ENCODE measurements around the gene UBE4B. TPM values are rescaled to one million over a fixed set of nuclear protein-coding genes. Genes with fewer than 3 reads are reported as not detected.

The UBE4B gene
- total RNA-seq, 1 donor from 2014 or later, result 36.2 TPM

- ATAC-seq, result no peak
- intact Hi-C loops (cut with DNase I), result no loop called here
Measured at GRCh38 chr1:10181154-10181553, 148.4 kb downstream of the UBE4B start.

DNA sequence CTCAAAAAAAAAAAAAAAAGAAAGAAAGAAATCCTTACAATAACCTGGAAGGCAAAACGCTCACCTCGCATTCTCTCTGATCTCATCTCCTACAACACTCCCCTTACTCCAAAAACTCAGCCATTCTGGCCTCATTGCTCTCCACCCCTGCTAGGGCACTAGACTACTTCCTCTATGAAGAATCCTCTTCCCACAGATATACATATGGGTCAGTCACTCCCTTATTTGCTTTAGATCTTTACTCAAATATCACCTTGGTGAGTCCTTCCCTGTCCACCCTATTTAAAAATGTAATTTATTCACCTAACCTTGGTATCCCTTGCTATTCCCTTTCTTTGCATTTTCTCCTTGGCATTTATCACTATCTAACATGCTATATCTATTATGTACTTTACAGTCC, 153.0 kb downstream of the UBE4B start:
- Histone ChIP-seq H3K4me3 (no peak overlapping the region), H3K9me3 (no peaks in the 10 kb centered on the region), H3K27ac (no peak overlapping the region), H3K36me3 (peaks cover 8% of the 10 kb centered on the region), H3K4me1 (no peaks in the 10 kb centered on the region), H3K27me3 (no peaks in the 10 kb centered on the region)
- no peak for DNase-seq
- TF ChIP-seq, protein P1, sequence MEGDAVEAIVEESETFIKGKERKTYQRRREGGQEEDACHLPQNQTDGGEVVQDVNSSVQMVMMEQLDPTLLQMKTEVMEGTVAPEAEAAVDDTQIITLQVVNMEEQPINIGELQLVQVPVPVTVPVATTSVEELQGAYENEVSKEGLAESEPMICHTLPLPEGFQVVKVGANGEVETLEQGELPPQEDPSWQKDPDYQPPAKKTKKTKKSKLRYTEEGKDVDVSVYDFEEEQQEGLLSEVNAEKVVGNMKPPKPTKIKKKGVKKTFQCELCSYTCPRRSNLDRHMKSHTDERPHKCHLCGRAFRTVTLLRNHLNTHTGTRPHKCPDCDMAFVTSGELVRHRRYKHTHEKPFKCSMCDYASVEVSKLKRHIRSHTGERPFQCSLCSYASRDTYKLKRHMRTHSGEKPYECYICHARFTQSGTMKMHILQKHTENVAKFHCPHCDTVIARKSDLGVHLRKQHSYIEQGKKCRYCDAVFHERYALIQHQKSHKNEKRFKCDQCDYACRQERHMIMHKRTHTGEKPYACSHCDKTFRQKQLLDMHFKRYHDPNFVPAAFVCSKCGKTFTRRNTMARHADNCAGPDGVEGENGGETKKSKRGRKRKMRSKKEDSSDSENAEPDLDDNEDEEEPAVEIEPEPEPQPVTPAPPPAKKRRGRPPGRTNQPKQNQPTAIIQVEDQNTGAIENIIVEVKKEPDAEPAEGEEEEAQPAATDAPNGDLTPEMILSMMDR (IDR thresholded peaks at IDR 0.05), result no peak
- no peak for ATAC-seq
- intact Hi-C loops (cut with DNase I), result no loop called here

More at GRCh38 chr1:10181154-10181553, 148.4 kb downstream of the UBE4B start:
- no peaks in the 10 kb centered on the region for H3K9me3 ChIP-seq
- peaks cover 34% of the 10 kb centered on the region for H3K36me3 ChIP-seq
- H3K4me1 ChIP-seq, result no peaks in the 10 kb centered on the region
- TF ChIP-seq, protein P1 (IDR thresholded peaks at IDR 0.05), result no peak
- no peak overlapping the region for H3K27ac ChIP-seq
- H3K4me3 ChIP-seq, result no peak overlapping the region
- no peak for DNase-seq
- H3K27me3 ChIP-seq, result no peaks in the 10 kb centered on the region

- Histone ChIP-seq H3K27ac (no peak overlapping the region), H3K9me3 (no peaks in the 10 kb centered on the region), H3K36me3 (peaks cover 3% of the 10 kb centered on the region), H3K4me1 (no peaks in the 10 kb centered on the region), H3K27me3 (no peaks in the 10 kb centered on the region), H3K4me3 (no peak overlapping the region)
- ATAC-seq, result no peak
- TF ChIP-seq, protein P1 (IDR thresholded peaks at IDR 0.05), result no peak
- no peak for DNase-seq
- intact Hi-C loops (cut with DNase I), result no loop called here
Measured at GRCh38 chr1:10186331-10187025, 153.7 kb downstream of the UBE4B start.

- H3K27ac ChIP-seq, result no peak overlapping the region
- no peak overlapping the region for H3K4me3 ChIP-seq
- DNase-seq, result no peak
- no peaks in the 10 kb centered on the region for H3K9me3 ChIP-seq
- no peaks in the 10 kb centered on the region for H3K4me1 ChIP-seq
- TF ChIP-seq, protein P1 (IDR thresholded peaks at IDR 0.05), result no peak
- H3K27me3 ChIP-seq, result no peaks in the 10 kb centered on the region
- H3K36me3 ChIP-seq, result no peaks in the 10 kb centered on the region
- no peak for ATAC-seq
- intact Hi-C loops (cut with DNase I), result no loop called here
Measured at GRCh38 chr1:10187026-10187334, 154.2 kb downstream of the UBE4B start.

- TF ChIP-seq, protein P1 (IDR thresholded peaks at IDR 0.05), result no peak
- Histone ChIP-seq H3K9me3 (no peaks in the 10 kb centered on the region), H3K4me3 (no peak overlapping the region), H3K27me3 (no peaks in the 10 kb centered on the region), H3K4me1 (no peaks in the 10 kb centered on the region), H3K27ac (no peak overlapping the region), H3K36me3 (no peaks in the 10 kb centered on the region)
- ATAC-seq (no peak), DNase-seq (no peak)
- intact Hi-C loops (cut with DNase I), result no loop called here
Measured at GRCh38 chr1:10188133-10188650, 155.4 kb downstream of the UBE4B start.
